Neural crest cell (in vitro differentiated cells): ENCODE results near the gene SHROOM3. TPM values are rescaled to one million over a fixed set of nuclear protein-coding genes. Genes with fewer than 3 reads are reported as not detected.

Experiments
- DNase-seq: peaks from one replicate; pipeline ENCODE4 v3.0.0; 2021; ENCODE audit warnings: low read depth, mixed read lengths, low spot score
- H3K27ac Mint-ChIP-seq: one replicate; pipeline ENCODE4 v1.8.0; 2021; ENCODE audit warnings: mild to moderate bottlenecking, mixed read lengths; ENCODE audit not compliant: unreplicated experiment
- H3K27me3 Mint-ChIP-seq: 2 replicates; pipeline ENCODE4 v1.8.0; 2021; ENCODE audit warnings: low read depth, mild to moderate bottlenecking, mixed read lengths
- H3K36me3 Mint-ChIP-seq: 2 replicates; pipeline ENCODE4 v1.8.0; 2021; ENCODE audit warnings: low read depth, mild to moderate bottlenecking, mixed read lengths
- H3K4me1 Mint-ChIP-seq: 2 replicates; pipeline ENCODE4 v1.8.0; 2021; ENCODE audit warnings: mixed read lengths
- H3K4me3 Mint-ChIP-seq: one replicate; pipeline ENCODE4 v1.8.0; 2021; ENCODE audit warnings: mild to moderate bottlenecking, mixed read lengths
- H3K9me3 Mint-ChIP-seq: 2 replicates; pipeline ENCODE4 v1.8.0; 2021; ENCODE audit warnings: mixed read lengths
- CTCF ChIP-seq: fragments of 200-600 bp; sonication (generic); conservative IDR thresholded peaks from 2 replicates; pipeline ENCODE4 v1.5.0; 2021; ENCODE audit warnings: antibody characterized with exemption, mild to moderate bottlenecking
- total RNA-seq: library from RNA; stranded (reverse); gene quantifications from 2 replicates; pipeline ENCODE4 v1.2.1, GENCODE V29; 2021

SHROOM3 gene
- total RNA-seq, 1 donor from 2014 or later, result 40.1 TPM

- Mint-ChIP-seq H3K27me3 (no peaks in the 10 kb centered on the region), H3K4me3 (no peak overlapping the region)
These were observed 206.3 kb downstream of the SHROOM3 start for GRCh38 chr4:76641351-76641750.

GRCh38 chr4:76641758-76642157 lies 206.7 kb downstream of the SHROOM3 start:
- Mint-ChIP-seq H3K4me3 (no peak overlapping the region), H3K27me3 (no peaks in the 10 kb centered on the region), H3K4me1 (no peaks in the 10 kb centered on the region), H3K9me3 (no peaks in the 10 kb centered on the region), H3K36me3 (peaks cover 2% of the 10 kb centered on the region), H3K27ac (no peak overlapping the region)
- no peak for DNase-seq
- TF ChIP-seq CTCF, result no peak

More at GRCh38 chr4:76641351-76641750, 206.3 kb downstream of the SHROOM3 start:
- H3K9me3 Mint-ChIP-seq, result no peaks in the 10 kb centered on the region
- H3K27ac Mint-ChIP-seq, result no peak overlapping the region
- DNase-seq, result no peak
- peaks cover under 1% of the 10 kb centered on the region for H3K36me3 Mint-ChIP-seq
- TF ChIP-seq CTCF, result no peak
- no peaks in the 10 kb centered on the region for H3K4me1 Mint-ChIP-seq

GRCh38 chr4:76644831-76645485 lies 209.9 kb downstream of the SHROOM3 start:
- no peak for DNase-seq
- no peaks in the 10 kb centered on the region for H3K4me1 Mint-ChIP-seq
- no peak for TF ChIP-seq CTCF
- H3K4me3 Mint-ChIP-seq, result no peak overlapping the region
- H3K27ac Mint-ChIP-seq, result no peak overlapping the region
- peaks cover 4% of the 10 kb centered on the region for H3K36me3 Mint-ChIP-seq
- H3K9me3 Mint-ChIP-seq, result no peaks in the 10 kb centered on the region
- no peaks in the 10 kb centered on the region for H3K27me3 Mint-ChIP-seq

GRCh38 chr4:76649086-76649485 lies 214.1 kb downstream of the SHROOM3 start:
- H3K27me3 Mint-ChIP-seq, result no peaks in the 10 kb centered on the region
- no peak overlapping the region for H3K27ac Mint-ChIP-seq
- no peaks in the 10 kb centered on the region for H3K4me1 Mint-ChIP-seq
- no peak for DNase-seq
- H3K9me3 Mint-ChIP-seq, result no peaks in the 10 kb centered on the region
- no peak for TF ChIP-seq CTCF
- no peak overlapping the region for H3K4me3 Mint-ChIP-seq
- H3K36me3 Mint-ChIP-seq, result peaks cover 6% of the 10 kb centered on the region

GRCh38 chr4:76651616-76652015 lies 216.6 kb downstream of the SHROOM3 start:
- TF ChIP-seq CTCF, result no peak
- peaks cover 4% of the 10 kb centered on the region for H3K36me3 Mint-ChIP-seq

More at GRCh38 chr4:76651616-76652015, 216.6 kb downstream of the SHROOM3 start:
- no peak for DNase-seq
- no peak overlapping the region for H3K27ac Mint-ChIP-seq
- no peaks in the 10 kb centered on the region for H3K27me3 Mint-ChIP-seq
- no peaks in the 10 kb centered on the region for H3K9me3 Mint-ChIP-seq
- peaks cover 4% of the 10 kb centered on the region for H3K4me1 Mint-ChIP-seq
- H3K4me3 Mint-ChIP-seq, result no peak overlapping the region
